HG03342 (cell line): ENCODE data around the gene NECTIN1.

Experiments used
- ATAC-seq: cut with Tn5 transposase; IDR thresholded peaks from one replicate; pipeline ENCODE4 v1.9.1; 2021; ENCODE audit warnings: mild to moderate bottlenecking, moderate library complexity; ENCODE audit not compliant: unreplicated experiment

Gene NECTIN1

DNA sequence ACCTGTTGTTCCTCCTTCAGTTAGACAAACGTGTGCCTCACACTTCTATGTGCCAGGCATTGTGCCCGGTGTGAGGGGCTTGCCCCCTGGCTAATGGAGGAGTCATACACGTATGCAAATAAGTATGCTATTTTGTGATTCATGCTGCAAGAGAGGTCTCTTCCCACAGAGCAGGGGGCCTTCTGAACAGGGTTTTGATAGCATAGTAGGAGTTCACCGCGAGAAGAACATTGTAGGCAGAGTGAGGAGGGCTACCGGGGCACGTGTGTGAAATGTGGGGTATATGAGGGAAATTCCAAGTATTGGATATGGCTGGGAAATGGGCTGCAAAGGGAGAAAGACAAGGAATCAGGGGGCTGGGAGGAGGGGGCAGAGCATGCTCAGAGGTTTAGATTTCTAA lies 84.5 kb downstream of the NECTIN1 start:
- no peak for ATAC-seq

DNA sequence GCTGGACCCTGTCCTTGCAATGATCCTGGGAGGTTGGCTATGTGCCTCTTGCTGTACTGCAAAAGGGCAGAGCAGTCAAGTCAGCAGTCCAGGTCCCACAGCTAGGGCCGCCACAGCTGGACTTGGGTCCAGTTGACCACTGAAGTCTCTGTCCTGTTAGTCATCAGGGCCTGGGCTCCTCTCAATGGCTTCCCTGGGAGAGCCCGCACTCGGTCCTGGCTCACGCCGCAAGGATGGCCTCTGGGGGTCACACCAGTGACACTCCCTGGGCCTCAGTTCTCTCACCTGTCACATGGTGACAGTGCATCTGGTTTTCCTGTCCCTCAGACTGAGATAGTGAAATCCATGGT lies 85.1 kb downstream of the NECTIN1 start:
- ATAC-seq = no peak

DNA sequence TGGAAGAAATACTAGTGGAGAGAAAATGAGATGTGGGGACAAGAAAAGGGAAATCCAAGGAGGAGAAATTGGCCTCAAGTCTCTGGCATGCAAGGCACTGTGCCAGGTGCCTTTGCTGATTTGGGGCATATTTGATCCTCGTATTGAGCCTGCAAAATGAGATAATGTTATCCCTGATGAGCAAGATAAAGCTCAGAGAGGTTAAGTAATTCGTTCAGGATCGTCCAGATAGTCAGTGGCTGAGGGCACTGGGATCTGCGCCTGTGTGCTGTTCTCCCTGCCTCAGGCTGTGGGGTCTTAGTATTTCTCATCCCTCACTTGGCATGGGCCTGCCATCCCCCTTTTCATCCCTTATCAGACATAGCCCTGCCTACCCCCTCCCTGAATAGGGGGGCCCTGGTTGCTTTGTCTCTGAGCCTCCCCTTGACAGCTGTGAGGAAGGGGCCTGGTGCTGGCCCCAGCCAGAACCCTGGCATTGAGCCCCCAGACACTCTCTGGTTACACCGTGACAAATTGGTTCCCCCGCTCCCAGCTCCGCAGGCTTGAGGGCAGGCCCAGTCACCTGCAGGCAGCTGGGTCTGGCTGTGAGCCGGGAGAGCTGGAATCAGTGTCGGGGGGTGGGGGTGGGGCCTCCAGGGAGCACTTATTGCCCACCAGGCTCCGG lies 85.7 kb downstream of the NECTIN1 start:
- ATAC-seq = no peak

DNA sequence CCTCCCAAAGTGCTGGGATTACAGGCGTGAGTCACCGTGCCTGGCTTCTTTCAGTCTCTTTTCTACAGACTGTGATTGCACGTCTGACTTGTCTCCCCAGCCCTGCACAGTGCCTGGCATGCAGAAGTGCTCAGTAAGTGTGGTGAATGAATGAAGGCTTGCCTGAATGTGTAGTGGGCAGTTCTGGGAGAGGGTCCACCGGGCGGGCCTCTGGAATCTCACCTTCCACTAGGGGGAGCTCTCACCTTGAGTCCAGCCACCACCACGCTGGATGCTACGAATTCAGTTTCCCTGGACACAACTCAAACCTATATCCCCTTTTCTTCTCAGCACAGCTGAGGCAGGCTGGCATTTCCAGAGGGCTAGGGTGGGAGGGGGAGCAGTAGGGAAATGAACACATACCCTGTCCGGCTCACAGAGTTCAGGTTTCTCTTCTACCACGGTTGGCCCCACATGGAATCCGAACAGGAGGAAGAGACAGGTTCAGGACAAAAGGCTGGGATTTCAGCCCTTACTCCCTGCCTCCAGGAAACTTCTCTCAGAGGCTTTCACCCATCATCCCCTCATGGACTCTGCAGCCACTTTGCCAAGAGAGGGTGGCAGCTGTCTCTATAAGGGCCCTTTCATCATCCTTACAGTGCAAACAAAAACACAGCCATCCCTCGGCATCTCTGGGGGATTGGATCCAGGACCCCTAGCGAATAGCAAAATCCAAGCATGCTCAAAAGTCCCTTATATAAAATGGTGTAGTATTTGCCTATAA lies 86.8 kb downstream of the NECTIN1 start:
- ATAC-seq = no peak

DNA sequence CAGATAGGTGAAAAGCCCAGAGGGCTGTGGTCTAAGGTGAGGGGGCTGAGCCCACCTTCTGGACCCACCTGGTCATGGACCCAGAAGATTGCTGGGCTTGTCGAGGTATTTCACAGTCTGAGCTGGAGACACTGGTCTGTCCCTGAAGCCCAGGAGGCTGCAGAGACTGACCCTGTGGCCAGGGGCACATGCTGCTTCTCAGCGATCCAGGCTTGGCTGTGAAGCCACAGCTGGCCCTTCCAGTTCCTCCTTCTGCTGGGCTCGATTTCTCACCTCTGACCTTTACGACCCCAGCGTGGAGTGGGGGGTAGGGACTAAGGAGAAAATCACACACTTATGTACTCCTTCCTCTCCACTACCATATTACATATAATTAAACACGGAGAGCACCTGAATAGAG lies 88.5 kb downstream of the NECTIN1 start:
- ATAC-seq = no peak

DNA sequence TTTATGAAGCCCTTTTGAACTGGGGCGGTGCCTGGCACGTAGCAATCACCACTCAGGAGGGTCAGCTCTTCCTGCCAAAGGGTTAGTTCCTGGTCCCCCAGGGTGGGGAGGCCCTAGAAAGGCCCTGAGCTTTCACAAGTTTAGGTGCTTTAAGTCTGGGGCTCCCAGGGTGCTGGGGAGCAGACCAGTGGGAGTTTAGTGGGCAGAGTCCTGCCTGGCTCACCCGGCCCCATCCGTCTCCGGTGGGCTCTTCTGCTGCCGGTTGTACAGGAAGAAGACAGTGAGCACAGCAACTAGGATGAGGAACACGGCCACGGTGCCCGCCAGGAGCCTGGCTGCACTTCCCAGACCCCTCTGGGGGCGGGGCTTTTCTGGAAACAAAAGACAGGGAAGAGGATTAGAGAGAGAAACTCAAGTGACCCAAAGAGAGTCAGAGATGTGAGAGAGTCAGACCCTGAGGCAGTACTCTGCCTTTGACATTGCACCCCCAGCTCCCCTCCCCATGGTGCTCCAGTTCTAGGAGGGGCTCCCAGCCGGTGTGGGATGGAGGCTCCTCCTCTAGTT lies 89.3 kb downstream of the NECTIN1 start:
- no peak for ATAC-seq

DNA sequence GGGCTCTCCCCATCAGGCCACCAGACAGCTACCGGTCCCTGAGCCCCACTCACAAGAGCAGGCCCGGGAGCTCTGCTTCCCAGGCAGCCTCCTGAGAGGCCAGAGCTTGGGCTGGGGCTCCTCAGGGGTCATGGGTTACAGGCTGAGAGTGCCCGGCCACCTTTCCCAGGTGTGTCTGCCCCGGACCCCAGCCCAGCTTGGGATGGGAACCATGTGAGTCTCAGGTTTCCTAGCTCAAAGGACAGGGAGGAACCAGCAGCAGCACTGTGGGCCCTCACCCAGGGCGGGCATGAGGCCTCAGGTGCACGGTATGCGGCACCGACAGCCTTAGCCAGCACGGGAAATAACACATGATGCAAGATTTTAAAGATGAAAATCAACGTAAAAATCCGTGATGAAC lies 90.1 kb downstream of the NECTIN1 start:
- no peak for ATAC-seq

DNA sequence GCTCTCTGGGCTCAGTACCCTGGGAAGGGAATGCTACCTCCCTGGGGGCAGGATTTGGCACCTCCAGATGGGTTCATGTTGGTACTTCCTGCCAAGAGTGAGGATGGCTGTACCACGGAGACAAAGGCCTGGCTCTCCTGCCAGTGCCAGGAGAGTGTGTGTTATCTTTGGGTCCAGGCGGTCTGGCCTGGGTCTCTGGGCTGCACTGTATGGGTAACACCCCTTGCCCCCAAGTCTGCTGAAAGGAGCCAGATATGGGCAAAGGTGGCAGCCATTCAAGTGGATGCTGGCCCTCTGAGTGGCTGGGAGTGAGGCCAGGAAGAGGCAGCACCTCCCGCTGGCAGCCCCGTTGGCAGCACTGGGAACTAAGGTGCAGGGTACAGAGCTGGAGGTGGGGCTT lies 91.5 kb downstream of the NECTIN1 start:
- no peak for ATAC-seq

DNA sequence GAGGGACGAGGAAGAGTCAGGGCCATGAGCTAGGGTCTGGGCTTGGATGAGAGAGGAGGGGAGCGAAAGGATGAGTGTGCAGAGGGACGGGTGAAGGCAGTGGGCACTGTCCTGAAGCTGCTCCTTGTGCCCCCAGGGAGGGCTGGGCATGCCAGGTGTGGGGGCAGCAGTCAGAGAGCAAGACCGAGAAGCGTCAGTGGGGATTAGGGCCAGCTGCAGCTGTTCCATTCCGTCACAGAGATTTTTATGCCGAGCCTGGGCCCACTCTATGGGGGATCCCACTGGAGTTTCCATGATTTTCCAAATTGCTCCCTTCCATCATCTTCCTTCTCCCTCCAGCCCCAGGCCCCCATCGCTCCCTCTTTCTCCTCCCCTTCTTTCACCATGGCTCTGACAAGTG lies 93.2 kb downstream of the NECTIN1 start:
- ATAC-seq = no peak

DNA sequence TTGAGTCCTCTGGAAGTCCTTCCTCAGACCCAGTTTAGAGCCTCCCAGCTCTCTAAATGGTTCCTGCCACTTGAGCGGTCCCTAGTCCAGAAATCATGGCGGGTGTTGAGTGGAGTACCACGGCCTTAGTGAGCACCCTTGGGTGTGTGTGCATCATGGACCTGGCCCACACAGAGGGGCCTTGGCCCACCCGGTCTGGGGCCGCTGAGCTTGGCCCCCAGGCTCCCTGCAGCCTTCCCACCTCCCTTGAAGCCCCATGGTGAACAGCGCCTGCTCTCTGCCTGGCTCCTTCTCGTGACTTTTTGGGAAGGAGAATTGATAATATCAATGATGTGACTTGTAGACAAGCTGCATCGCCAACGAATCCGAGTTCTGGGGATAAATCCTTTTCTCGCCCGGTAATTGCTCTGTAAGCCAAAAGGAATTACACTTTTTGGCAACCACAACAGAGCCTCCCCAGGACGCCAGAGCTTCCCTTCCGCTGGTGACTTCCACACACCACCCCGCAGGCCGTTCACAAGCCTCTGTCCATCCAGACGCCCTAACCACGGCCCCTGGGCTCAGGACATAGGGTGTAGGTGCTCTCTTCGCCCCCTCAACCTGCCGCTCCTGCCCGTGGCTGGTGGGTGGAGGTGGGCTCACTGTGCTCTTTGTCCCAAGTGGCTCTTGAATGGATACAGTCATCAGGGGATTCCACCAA lies 93.8 kb downstream of the NECTIN1 start:
- no peak for ATAC-seq

DNA sequence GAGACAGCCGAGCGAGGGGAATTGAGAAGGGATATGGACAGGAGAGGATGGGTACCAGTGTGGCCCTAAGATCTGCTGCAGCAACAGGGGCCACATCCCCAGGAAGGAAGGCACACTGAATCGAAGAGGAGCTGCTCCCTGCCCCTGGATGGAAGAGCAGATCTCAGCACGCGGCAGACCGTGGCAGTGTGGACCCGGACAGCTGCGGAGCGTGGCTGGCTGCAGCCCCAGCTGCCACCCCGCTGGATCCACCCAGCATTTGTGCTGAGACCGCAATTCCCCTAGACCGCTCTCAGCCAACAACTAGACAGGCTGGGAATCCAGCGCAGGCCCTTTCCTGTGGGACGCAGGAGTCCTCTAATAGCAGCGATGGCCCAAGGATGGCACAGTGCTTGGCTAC lies 94.7 kb downstream of the NECTIN1 start:
- ATAC-seq = no peak

DNA sequence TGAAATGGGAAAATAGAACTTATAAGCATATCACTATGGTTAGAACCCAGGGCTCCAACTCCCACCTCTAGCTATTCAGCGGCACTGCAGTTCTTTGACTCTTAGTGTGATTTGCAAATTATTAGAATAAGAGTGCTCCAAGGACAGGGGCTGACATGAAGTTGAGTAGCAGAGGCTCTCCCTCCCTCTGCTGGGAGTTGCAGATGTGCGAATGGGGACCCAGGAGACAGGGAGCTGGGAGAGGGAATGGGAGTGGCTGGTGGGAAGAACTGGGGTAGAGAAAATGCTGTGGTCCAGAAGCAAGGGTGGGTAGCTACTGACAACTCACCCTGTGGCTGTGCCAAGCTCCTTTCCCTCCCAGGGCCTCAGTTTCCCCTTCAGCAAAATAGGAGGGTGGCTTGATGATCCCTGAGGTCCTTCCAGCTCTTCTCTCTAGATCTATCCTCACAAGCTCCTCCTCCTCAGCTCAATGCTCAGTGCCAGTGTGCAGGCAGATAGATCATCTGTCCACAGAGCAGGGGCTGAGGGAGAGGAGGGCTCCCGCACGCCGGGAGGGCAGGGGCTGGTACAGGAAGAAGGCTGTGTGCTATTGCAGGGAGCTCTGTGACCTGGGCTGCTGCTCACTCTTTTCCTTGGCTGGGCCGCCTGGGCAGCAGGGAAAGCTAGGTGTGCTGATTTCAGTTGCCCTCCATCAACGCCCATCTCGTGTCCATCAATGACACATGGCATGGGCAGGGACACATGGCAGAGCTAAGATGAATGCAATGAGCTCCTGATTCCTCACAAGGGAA lies 99.0 kb downstream of the NECTIN1 start:
- no peak for ATAC-seq

DNA sequence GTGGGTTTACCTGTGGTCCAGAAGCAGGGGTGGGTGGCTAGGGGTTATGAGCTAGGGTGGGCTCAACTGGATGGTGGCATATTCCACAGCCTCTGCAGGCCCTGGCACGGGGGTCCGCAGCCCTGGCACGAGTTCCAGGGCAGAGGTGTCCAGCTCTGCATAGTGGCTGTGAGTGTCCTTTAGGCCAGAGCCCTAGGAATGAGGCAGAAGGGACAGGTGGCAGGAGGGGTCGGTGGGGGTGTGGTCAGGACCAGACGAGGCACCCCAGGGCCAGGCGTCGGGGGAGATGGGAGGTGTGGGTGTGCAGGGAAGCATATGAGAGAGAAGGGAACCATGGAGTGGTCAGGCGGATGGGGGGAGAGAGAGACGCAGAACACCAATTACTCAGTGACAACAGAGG lies 99.9 kb downstream of the NECTIN1 start:
- ATAC-seq = no peak

DNA sequence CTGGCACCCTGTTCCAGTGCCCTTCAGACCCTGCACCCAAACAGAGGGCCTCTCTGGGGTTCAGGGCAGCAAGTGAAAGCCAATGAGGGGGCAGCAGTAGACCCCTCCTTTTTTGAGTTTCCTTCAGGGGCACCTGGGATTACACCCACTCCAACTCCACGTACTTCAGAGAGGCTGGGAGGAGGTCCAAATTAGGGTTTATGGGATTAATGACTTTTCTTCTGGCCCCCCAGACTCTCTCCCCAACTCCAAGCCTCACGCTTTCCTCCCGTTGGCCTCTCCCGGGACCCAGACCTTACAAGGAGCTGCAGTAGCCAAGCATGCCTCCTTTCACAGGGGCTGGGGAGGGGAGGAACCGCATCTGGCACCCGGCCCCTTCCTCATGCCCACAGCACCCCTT lies 101.7 kb downstream of the NECTIN1 start:
- ATAC-seq = no peak

DNA sequence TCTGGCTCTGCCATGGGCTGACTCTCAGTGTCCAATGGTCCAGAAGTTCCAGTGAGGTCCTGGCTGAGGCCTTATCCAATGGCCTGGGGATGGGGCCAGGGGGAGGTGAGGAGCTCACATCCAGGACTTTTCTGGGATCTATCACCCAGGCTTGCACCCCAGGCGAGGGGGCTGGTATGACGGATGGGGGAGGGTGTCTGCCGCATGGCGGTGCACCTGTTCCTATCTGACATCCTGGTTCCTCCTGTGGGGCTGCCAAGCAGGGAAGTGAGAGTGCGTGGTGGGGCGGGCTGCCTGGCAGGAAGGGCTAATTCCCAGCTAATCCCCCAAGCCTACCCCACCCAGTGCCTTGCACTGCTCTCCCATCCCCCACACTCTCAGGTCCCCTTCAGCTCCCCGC lies 102.1 kb downstream of the NECTIN1 start:
- ATAC-seq = no peak

DNA sequence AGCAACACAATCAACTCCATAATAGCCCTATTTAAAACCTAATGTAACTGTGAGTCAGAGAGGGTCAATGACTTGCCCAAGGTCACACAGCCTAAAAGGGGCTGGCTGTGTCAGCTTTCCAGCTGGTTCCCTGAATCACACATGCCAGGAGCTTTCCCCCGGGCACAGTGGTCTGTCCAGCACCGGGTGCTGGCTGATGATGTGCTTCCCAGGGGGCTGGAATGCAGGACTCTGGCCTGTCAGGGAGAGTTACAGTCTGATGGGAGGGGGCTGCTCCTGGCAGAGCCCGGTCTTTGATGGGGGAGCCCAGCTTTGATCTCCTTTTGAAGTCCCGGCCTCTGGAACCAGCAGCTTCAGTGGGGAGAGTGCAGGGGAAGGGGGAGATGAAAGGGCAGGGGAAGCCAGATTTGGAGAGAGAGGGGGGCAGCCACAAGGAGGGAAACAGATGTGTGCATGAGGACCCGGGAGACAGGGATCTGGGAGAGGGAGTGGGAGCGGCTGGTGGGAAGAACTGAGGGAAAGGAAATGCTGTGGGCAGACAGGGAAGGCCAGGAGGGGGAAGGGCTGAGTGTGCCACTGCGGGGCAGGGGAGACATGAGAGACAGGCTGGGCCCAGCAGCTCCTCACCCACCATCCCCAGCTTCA lies 102.7 kb downstream of the NECTIN1 start:
- ATAC-seq = no peak

DNA sequence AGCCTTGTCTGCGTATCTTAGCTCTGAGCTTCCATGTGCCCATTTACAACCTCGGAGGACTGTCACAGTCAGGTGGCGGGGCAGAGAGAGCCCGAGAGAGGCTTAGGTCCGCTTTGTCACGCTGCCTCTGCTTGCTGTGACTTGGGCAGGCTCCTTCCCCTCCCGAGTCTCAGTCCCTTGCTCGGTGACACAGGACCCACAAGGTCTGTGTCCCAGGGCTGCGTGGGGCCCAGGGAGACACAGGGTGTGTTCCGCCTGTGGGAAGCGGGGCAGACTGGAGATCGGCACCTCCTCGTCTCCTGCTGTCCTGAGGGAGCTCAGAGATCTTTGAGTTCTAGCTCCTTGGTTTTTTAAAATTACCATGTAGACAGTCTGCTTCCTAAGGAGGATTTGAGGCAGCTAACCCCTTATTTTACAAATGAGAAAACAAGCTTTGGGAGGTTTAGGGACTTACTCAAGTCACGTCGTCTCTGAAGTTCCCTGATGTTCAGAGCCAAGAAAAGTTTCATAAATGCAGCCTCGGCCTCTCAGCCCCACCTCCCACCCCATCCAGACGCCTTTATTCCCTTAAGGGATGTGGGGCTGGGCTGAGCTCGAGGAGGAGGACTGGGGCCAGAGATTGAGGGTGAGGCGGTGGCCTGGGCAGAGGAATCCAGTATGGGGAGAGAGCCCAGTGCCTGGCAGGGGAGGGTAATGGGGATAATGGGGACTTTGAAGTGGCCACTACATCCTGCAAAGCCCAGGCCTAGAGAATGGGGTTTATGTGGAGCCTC lies 103.6 kb downstream of the NECTIN1 start:
- ATAC-seq = no peak

DNA sequence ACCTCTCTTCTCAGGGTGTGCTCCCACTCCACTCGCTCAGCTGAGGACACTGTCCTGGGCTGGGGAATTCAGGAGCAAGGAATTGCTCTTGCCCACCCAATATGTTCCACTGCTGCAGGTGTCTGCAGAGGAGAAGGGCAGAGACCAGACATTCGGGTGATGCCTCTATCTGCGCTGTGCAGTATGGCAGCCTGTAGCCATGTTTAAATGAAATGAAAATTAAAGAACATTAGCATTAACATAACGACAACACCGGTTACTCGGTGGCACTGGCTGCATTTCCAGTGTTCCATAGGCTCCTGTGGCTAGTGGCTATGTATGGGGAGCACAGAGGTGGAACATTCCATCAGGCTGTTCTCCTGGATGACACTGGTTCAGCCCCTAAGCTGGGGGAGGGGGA lies 104.4 kb downstream of the NECTIN1 start:
- ATAC-seq = no peak

DNA sequence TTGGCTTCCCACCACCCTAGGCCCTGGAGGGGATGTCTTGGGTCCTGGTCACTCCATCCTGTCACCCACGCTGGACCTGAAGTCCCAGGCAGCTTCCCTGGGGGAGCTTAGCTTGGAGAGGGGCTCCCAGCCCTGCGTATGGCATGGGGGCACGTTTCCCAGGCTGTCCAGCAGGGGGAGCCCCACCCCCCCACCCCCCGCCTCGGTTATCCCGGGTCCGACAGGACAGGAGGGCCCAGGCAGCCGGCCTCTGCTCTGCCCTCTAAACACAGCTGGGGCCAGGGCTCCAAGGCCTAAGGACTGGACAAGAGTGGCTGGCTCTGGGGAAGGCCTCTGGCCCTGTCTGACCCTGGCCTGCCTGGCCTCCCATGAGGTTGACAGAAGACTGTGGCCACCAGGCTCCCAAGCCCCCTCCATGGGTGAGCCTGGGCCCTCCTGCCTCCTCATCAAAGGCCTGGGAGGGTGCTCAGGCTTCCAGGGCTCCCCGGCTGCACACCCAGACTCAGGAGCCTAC lies 104.8 kb downstream of the NECTIN1 start:
- ATAC-seq = no peak

DNA sequence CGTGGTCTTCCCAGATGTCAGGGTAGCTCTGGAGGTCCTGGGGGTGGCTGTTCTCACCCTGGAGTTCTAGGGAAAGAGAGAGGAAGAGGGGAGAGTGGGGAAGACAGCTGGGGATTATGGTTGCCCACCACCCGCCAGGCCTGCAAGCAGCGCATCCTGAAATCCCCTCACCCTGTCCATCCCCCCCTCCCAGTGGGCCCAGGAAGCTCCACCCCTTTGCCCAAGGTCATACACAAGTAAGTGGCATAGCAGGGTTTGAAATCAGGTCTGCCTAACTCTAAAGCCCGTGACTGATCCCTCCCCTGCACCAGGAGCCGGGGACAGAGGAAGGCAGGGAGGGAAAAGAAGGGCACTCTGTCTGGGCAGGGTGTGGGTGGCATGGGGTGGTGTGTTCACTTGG lies 105.3 kb downstream of the NECTIN1 start:
- no peak for ATAC-seq
